ENCODE data around the gene GRB10. TPM values are rescaled to one million over a fixed set of nuclear protein-coding genes. Genes with fewer than 3 reads are reported as not detected.

The GRB10 gene
- total RNA-seq, 1 donor from 2014 or later: 93.0 TPM

- peaks cover 23% of the 10 kb centered on the region for H3K36me3 Mint-ChIP-seq (ENCODE audit: low read depth)
- H3K27me3 Mint-ChIP-seq (ENCODE audit: low read depth): no peaks in the 10 kb centered on the region
- TF ChIP-seq CTCF (conservative IDR thresholded peaks at IDR 0.05): no peak
- no peak for DNase-seq (ENCODE audit: low read depth, low spot score)
- H3K9me3 Mint-ChIP-seq: peaks cover 18% of the 10 kb centered on the region
- no peak overlapping the region for H3K27ac Mint-ChIP-seq (ENCODE audit: unreplicated experiment)
- peaks cover 27% of the 10 kb centered on the region for H3K4me1 Mint-ChIP-seq
- H3K4me3 Mint-ChIP-seq: no peak overlapping the region
These were observed 151.6 kb downstream of the GRB10 start for GRCh38 chr7:50631100-50631499.

GRCh38 chr7:50629238-50629901 lies 153.3 kb downstream of the GRB10 start:
- no peaks in the 10 kb centered on the region for H3K27me3 Mint-ChIP-seq (ENCODE audit: low read depth)
- H3K27ac Mint-ChIP-seq (ENCODE audit: unreplicated experiment): peak overlapping the region; percentile 66
- no peak overlapping the region for H3K4me3 Mint-ChIP-seq
- peaks cover 15% of the 10 kb centered on the region for H3K36me3 Mint-ChIP-seq (ENCODE audit: low read depth)
- peaks cover 27% of the 10 kb centered on the region for H3K4me1 Mint-ChIP-seq
- H3K9me3 Mint-ChIP-seq: peaks cover 7% of the 10 kb centered on the region
- TF ChIP-seq CTCF (conservative IDR thresholded peaks at IDR 0.05): no peak
- no peak for DNase-seq (ENCODE audit: low read depth, low spot score)

GRCh38 chr7:50628434-50629084 lies 154.1 kb downstream of the GRB10 start:
- DNase-seq (ENCODE audit: low read depth, low spot score): no peak
- Mint-ChIP-seq H3K4me1 (peaks cover 27% of the 10 kb centered on the region), H3K9me3 (peaks cover 5% of the 10 kb centered on the region), H3K4me3 (no peak overlapping the region), H3K27ac (ENCODE audit: unreplicated experiment) (peak overlapping the region; percentile 8), H3K36me3 (ENCODE audit: low read depth) (peaks cover 9% of the 10 kb centered on the region), H3K27me3 (ENCODE audit: low read depth) (no peaks in the 10 kb centered on the region)
- no peak for TF ChIP-seq CTCF (conservative IDR thresholded peaks at IDR 0.05)

GRCh38 chr7:50627824-50628361 lies 154.8 kb downstream of the GRB10 start:
- no peak overlapping the region for H3K4me3 Mint-ChIP-seq
- no peak for DNase-seq (ENCODE audit: low read depth, low spot score)
- peaks cover 24% of the 10 kb centered on the region for H3K4me1 Mint-ChIP-seq
- no peaks in the 10 kb centered on the region for H3K27me3 Mint-ChIP-seq (ENCODE audit: low read depth)
- H3K9me3 Mint-ChIP-seq: no peaks in the 10 kb centered on the region
- TF ChIP-seq CTCF (conservative IDR thresholded peaks at IDR 0.05): no peak
- H3K27ac Mint-ChIP-seq (ENCODE audit: unreplicated experiment): peak overlapping the region; percentile 8
- H3K36me3 Mint-ChIP-seq (ENCODE audit: low read depth): peaks cover 3% of the 10 kb centered on the region

- no peak overlapping the region for H3K27ac Mint-ChIP-seq (ENCODE audit: unreplicated experiment)
- DNase-seq (ENCODE audit: low read depth, low spot score): no peak
- peaks cover 25% of the 10 kb centered on the region for H3K4me1 Mint-ChIP-seq
- H3K9me3 Mint-ChIP-seq: no peaks in the 10 kb centered on the region
- no peak for TF ChIP-seq CTCF (conservative IDR thresholded peaks at IDR 0.05)
- H3K4me3 Mint-ChIP-seq: no peak overlapping the region
- peaks cover 3% of the 10 kb centered on the region for H3K36me3 Mint-ChIP-seq (ENCODE audit: low read depth)
- no peaks in the 10 kb centered on the region for H3K27me3 Mint-ChIP-seq (ENCODE audit: low read depth)
These were observed 156.4 kb downstream of the GRB10 start for GRCh38 chr7:50626286-50626685.

Data from neural crest cell (in vitro differentiated cells).